ENCODE data around the gene TAX1BP3.

GRCh38 chr17:3681057-3681456, 12.7 kb upstream of the TAX1BP3 start:
- TF ChIP-seq CTCF (conservative IDR thresholded peaks at IDR 0.05; ENCODE audit: low read depth in 2 of 2) (no peak), EZH2phosphoT487 (IDR thresholded peaks at IDR 0.05; ENCODE audit: unreplicated experiment) (no peak), POLR2AphosphoS5 (IDR thresholded peaks at IDR 0.05; ENCODE audit: low read depth) (no peak), EZH2 (IDR thresholded peaks at IDR 0.05; ENCODE audit: low read depth, unreplicated experiment) (no peak), CREB1 (CRISPR knock-in tag; IDR thresholded peaks at IDR 0.05; ENCODE audit: low read depth) (no peak), JUNB (IDR thresholded peaks at IDR 0.05; ENCODE audit: unreplicated experiment) (no peak), REST (IDR thresholded peaks at IDR 0.05; ENCODE audit: unreplicated experiment) (no peak), ETS1 (IDR thresholded peaks at IDR 0.05) (no peak), NANOG (IDR thresholded peaks at IDR 0.05; ENCODE audit: borderline replicate concordance) (no peak)

Measured in GM23338 (cell line).